ENCODE results near the gene TMEM63A. TPM values are rescaled to one million over a fixed set of nuclear protein-coding genes. Genes with fewer than 3 reads are reported as not detected.

TMEM63A gene
- total RNA-seq, 1 experiment from 2014 or later = 47.5 TPM

DNA sequence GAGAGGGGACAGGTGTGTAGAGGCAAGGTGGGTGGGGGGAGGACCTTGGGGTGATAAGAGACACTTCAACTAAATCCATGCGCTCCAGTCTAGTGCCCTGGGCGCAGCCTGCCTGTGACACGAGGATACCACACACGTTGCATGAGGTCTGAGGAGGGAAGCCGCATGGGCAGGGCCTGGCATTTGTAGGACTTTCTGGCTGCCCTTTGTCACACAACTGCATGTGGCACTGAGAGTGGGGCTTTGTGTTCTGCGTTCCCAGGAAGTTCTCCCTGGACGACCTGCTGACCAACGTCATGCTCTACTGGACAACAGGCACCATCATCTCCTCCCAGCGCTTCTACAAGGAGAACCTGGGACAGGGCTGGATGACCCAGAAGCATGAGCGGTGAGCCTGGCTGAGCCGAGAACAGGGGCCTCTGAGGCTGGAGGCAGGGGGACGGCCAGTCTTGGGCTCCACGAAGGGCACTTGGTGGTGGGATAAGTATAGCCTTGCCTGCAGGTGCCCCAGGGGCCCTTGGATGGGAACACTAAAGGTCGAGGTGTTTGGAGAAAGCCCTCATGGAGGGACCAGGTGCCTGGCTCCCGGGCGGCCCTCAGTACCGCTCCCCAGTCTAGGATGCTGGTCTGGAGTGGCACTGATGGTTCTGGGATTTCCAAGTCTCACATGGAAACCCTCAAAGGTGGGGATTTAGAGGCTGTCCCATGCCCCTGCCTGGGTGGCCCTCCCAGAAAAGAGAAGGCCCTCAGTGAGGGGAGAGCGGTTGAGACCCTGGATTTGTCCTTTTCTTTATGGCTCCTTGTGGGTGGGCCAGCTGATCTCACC lies 37.7 kb downstream of the TMEM63A start:
- BruUV-seq (replicated peaks) = no TSS peak
- no peak for TF ChIP-seq EZH2phosphoT487 (IDR thresholded peaks at IDR 0.05; ENCODE audit: borderline replicate concordance, low read length)
- TF ChIP-seq, protein P1, sequence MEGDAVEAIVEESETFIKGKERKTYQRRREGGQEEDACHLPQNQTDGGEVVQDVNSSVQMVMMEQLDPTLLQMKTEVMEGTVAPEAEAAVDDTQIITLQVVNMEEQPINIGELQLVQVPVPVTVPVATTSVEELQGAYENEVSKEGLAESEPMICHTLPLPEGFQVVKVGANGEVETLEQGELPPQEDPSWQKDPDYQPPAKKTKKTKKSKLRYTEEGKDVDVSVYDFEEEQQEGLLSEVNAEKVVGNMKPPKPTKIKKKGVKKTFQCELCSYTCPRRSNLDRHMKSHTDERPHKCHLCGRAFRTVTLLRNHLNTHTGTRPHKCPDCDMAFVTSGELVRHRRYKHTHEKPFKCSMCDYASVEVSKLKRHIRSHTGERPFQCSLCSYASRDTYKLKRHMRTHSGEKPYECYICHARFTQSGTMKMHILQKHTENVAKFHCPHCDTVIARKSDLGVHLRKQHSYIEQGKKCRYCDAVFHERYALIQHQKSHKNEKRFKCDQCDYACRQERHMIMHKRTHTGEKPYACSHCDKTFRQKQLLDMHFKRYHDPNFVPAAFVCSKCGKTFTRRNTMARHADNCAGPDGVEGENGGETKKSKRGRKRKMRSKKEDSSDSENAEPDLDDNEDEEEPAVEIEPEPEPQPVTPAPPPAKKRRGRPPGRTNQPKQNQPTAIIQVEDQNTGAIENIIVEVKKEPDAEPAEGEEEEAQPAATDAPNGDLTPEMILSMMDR (conservative IDR thresholded peaks at IDR 0.05; ENCODE audit: low read depth, low read length) = no peak
- TF ChIP-seq EZH2 (IDR thresholded peaks at IDR 0.05; ENCODE audit: low read length, unreplicated experiment) = no peak
- ATAC-seq (no peak), DNase-seq (no peak)
- Histone ChIP-seq H3K27ac (ENCODE audit: low read length) (no peak overlapping the region), H3K79me2 (ENCODE audit: low read length) (no peaks in the 10 kb centered on the region), H3K4me2 (ENCODE audit: low read length) (no peak overlapping the region), H3K4me1 (ENCODE audit: insufficient read depth, low read length) (no peaks in the 10 kb centered on the region), H3K36me3 (ENCODE audit: low read depth, low read length) (peaks cover 25% of the 10 kb centered on the region; the same call in 1 of the 2 replicates), H4K20me1 (ENCODE audit: low read length) (no peaks in the 10 kb centered on the region), H3K4me3 (ENCODE audit: low read length) (no peak overlapping the region), H3K9ac (ENCODE audit: low read length) (no peak overlapping the region), H3K9me3 (ENCODE audit: low read length) (no peaks in the 10 kb centered on the region), H2AFZ (ENCODE audit: low read length) (no peak overlapping the region), H3K27me3 (ENCODE audit: low read length) (no peaks in the 10 kb centered on the region), H3K9me2 (replicated peaks; ENCODE audit: low read length) (no peaks in the 10 kb centered on the region), H3F3A (ENCODE audit: low read length, unreplicated experiment) (no peaks in the 10 kb centered on the region)
- ChIA-PET CTCF (interaction anchor here (1.4 kb wide), 1 partner anchor 72 kb away, joined by 3 read pairs; no protein-coding TSS in a partner anchor), POLR2A (ENCODE audit: unreplicated experiment) (interaction anchor here (0.6 kb wide), 1 partner anchor 18 kb away, joined by 4 read pairs; no protein-coding TSS in a partner anchor)
- intact Hi-C loops (cut with micrococcal nuclease) = loop anchor here (2.0 to 5.0 kb wide), 3 partner anchors 72 to 370 kb away; no protein-coding TSS in a partner anchor

DNA sequence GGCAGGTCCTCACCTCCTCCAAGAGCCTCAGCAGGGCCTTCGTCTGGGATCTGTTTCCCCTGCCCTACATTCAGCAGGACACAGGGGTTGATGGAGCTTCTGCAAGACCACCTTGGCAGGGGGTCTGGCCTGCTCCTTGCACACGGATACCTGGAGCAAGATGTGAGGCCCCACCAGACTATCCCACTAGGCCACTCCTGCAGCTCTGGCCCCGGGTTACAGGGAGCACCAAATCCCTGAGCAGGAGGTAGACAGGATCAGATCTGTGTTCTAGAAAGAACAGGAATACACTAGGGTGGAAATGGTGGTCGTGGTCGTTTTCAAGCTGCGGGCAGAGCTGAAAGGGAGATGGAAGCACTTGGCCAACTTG lies 38.8 kb downstream of the TMEM63A start:
- intact Hi-C loops (cut with micrococcal nuclease) = no loop called here

More for the DNA sequence above, 38.8 kb downstream of the TMEM63A start:
- ChIA-PET CTCF (no interaction called here), POLR2A (ENCODE audit: unreplicated experiment) (interaction anchor here (0.6 kb wide), 1 partner anchor 17 kb away, joined by 4 read pairs; no protein-coding TSS in a partner anchor)
- no peaks in the 10 kb centered on the region for H3K79me2 ChIP-seq (ENCODE audit: low read length)
- peaks cover 29% of the 10 kb centered on the region; the same call in 1 of the 2 replicates for H3K36me3 ChIP-seq (ENCODE audit: low read depth, low read length)
- H3K27ac ChIP-seq (ENCODE audit: low read length) = no peak overlapping the region
- ATAC-seq = no peak
- no peaks in the 10 kb centered on the region for H3K4me1 ChIP-seq (ENCODE audit: insufficient read depth, low read length)
- H4K20me1 ChIP-seq (ENCODE audit: low read length) = no peaks in the 10 kb centered on the region
- H3K27me3 ChIP-seq (ENCODE audit: low read length) = no peaks in the 10 kb centered on the region
- no TSS peak for BruUV-seq (replicated peaks)
- no peaks in the 10 kb centered on the region for H3F3A ChIP-seq (ENCODE audit: low read length, unreplicated experiment)
- TF ChIP-seq EZH2 (IDR thresholded peaks at IDR 0.05; ENCODE audit: low read length, unreplicated experiment) (no peak), EZH2phosphoT487 (IDR thresholded peaks at IDR 0.05; ENCODE audit: borderline replicate concordance, low read length) (no peak)
- TF ChIP-seq, protein P1 (conservative IDR thresholded peaks at IDR 0.05; ENCODE audit: low read depth, low read length) = no peak
- no peaks in the 10 kb centered on the region for H3K9me3 ChIP-seq (ENCODE audit: low read length)
- no peak overlapping the region for H3K9ac ChIP-seq (ENCODE audit: low read length)
- H2AFZ ChIP-seq (ENCODE audit: low read length) = no peak overlapping the region
- H3K4me2 ChIP-seq (ENCODE audit: low read length) = no peak overlapping the region
- no peak for DNase-seq
- no peaks in the 10 kb centered on the region for H3K9me2 ChIP-seq (replicated peaks; ENCODE audit: low read length)
- no peak overlapping the region for H3K4me3 ChIP-seq (ENCODE audit: low read length)
